Gastrocnemius medialis (tissue), 4 donors: ENCODE measurements around the gene USH1G. TPM values are rescaled to one million over a fixed set of nuclear protein-coding genes. Genes with fewer than 3 reads are reported as not detected.
"Not testable (repeated sequence)": the region's sequence is repeated elsewhere in the genome, so short reads cannot be mapped to it uniquely, and the experiment has no call there.

Experiments
- ATAC-seq, 2 donors: fragments of 150-250 bp; one replicate each; pipeline ENCODE4 v1.9.1; 2016
- DNase-seq, 2 donors: peaks; one replicate each; pipeline ENCODE4 v3.0.0-alpha.2; 2019
- H3K27ac ChIP-seq, 4 donors: fragments of 200-600 bp; sonication (generic); 1 replicate in 1 of 4; 2 replicates in 3 of 4; pipeline ENCODE4 v1.5.1; 2016 to 2018; ENCODE audit warnings: mild to moderate bottlenecking in 2 of 4, moderate library complexity in 1 of 4
- H3K27me3 ChIP-seq, 3 donors: fragments of 200-600 bp; sonication (generic) in 2 of 3; 1 replicate in 1 of 3; 2 replicates in 2 of 3; pipeline versions ENCODE4 v1.5.1 to v1.6.0; 2016 to 2019; ENCODE audit warnings: mild to moderate bottlenecking in 1 of 3, moderate library complexity in 1 of 3
- H3K36me3 ChIP-seq, 2 donors: fragments of 200-600 bp; sonication (generic) in 1 of 2; one replicate each; pipeline ENCODE4 v1.5.1; 2017 to 2018
- H3K4me1 ChIP-seq, 2 donors: fragments of 200-600 bp; sonication (generic) in 1 of 2; one replicate each; pipeline ENCODE4 v1.5.1; 2016 to 2017; ENCODE audit warnings: mild to moderate bottlenecking in 2 of 2
- H3K4me3 ChIP-seq, 4 donors: fragments of 200-600 bp; sonication (generic) in 3 of 4; 1 replicate in 1 of 4; 2 replicates in 3 of 4; pipeline ENCODE4 v1.5.1; 2016 to 2019; ENCODE audit warnings: mild to moderate bottlenecking in 2 of 4
- H3K9me3 ChIP-seq, 3 donors: fragments of 200-600 bp; sonication (generic) in 2 of 3; 1 replicate in 1 of 3; 2 replicates in 2 of 3; pipeline ENCODE4 v1.5.1; 2016 to 2019
- CTCF ChIP-seq, 5 experiments: fragments of 450-650 bp in 3 of 5; fragments of 200-600 bp in 2 of 5; sonication (generic) in 2 of 5; IDR thresholded peaks in 4 of 5; conservative IDR thresholded peaks in 1 of 5; 1 replicate in 4 of 5; 2 replicates in 1 of 5; pipeline ENCODE4 v1.5.1; 2016 to 2019; ENCODE audit warnings: antibody characterized with exemption in 5 of 5, mild to moderate bottlenecking in 3 of 5, moderate library complexity in 3 of 5
- POLR2A ChIP-seq, 2 donors: fragments of 450-650 bp; IDR thresholded peaks; one replicate each; pipeline ENCODE4 v1.6.1; 2017; ENCODE audit warnings: antibody characterized with exemption in 2 of 2, mild to moderate bottlenecking in 2 of 2, moderate library complexity in 2 of 2
- in situ Hi-C, 4 donors: fragments of 200-750 bp; cut with MboI; loops; one replicate each; pipeline versions ENCODE4 v1.15.0 to v1.8.0; 2017; ENCODE audit warnings: low sequenced_read_pairs in 4 of 4
- intact Hi-C: fragments of 100-400 bp; cut with DNase I; formaldehyde crosslinking; loops from one replicate; pipeline ENCODE4 v1.15.1; 2023; ENCODE audit warnings: low total_unique reads
- total RNA-seq, 4 donors: library from RNA; depleted of rRNA; stranded (reverse); fragments of >200 nt; gene quantifications; one replicate each; pipeline versions ENCODE4 v1.1.0 to v1.2.3, GENCODE V29; 2016

The USH1G gene
- total RNA-seq, 4 donors from 2014 or later, result not detected

- H3K36me3 ChIP-seq, result no peaks in the 10 kb centered on the region
- H3K4me1 ChIP-seq, result no peaks in the 10 kb centered on the region
- in situ Hi-C loops, result no loop called here
- no peak for DNase-seq
- no peak overlapping the region for H3K4me3 ChIP-seq
- H3K27ac ChIP-seq, result no peak overlapping the region
- H3K9me3 ChIP-seq, result no peaks in the 10 kb centered on the region
- peaks cover 14 to 20% (median 17%) of the 10 kb centered on the region in 3 donors for H3K27me3 ChIP-seq
- intact Hi-C loops, result no loop called here
- no peak for ATAC-seq
- no peak for TF ChIP-seq CTCF (IDR thresholded peaks at IDR 0.05 in 4 of 5, conservative IDR thresholded peaks at IDR 0.05 in 1 of 5)
- TF ChIP-seq POLR2A (IDR thresholded peaks at IDR 0.05), result no peak
Observed at GRCh38 chr17:74907012-74907411, 16.0 kb downstream of the USH1G start.

- H3K27ac ChIP-seq, intact Hi-C loops, H3K4me1 ChIP-seq, H3K36me3 ChIP-seq, DNase-seq, H3K4me3 ChIP-seq, H3K9me3 ChIP-seq, ATAC-seq, in situ Hi-C loops: not testable (repeated sequence)
- peaks cover 14 to 20% (median 17%) of the 10 kb centered on the region in 3 donors for H3K27me3 ChIP-seq
Observed at GRCh38 chr17:74906214-74906793, 16.8 kb downstream of the USH1G start.

GRCh38 chr17:74904687-74905409, 18.2 kb downstream of the USH1G start:
- Histone ChIP-seq H3K4me1 (no peaks in the 10 kb centered on the region), H3K4me3 (no peak overlapping the region), H3K9me3 (no peaks in the 10 kb centered on the region), H3K36me3 (no peaks in the 10 kb centered on the region), H3K27ac (no peak overlapping the region), H3K27me3 (peaks cover 14 to 20% (median 17%) of the 10 kb centered on the region in 3 donors)
- ATAC-seq (no peak), DNase-seq (no peak)
- TF ChIP-seq POLR2A (IDR thresholded peaks at IDR 0.05), result no peak
- TF ChIP-seq CTCF (IDR thresholded peaks at IDR 0.05 in 4 of 5, conservative IDR thresholded peaks at IDR 0.05 in 1 of 5), result no peak
- intact Hi-C loops, result no loop called here
- in situ Hi-C loops, result no loop called here

GRCh38 chr17:74903671-74904070, 19.4 kb downstream of the USH1G start:
- DNase-seq, result no peak
- intact Hi-C loops, result no loop called here
- H3K27ac ChIP-seq, result no peak overlapping the region
- H3K27me3 ChIP-seq, result peaks cover 14 to 20% (median 17%) of the 10 kb centered on the region in 3 donors
- H3K4me3 ChIP-seq, result no peak overlapping the region
- H3K4me1 ChIP-seq, result no peaks in the 10 kb centered on the region
- H3K36me3 ChIP-seq, result no peaks in the 10 kb centered on the region
- no peak for ATAC-seq
- H3K9me3 ChIP-seq, result no peaks in the 10 kb centered on the region
- no peak for TF ChIP-seq POLR2A (IDR thresholded peaks at IDR 0.05)
- no peak for TF ChIP-seq CTCF (IDR thresholded peaks at IDR 0.05 in 4 of 5, conservative IDR thresholded peaks at IDR 0.05 in 1 of 5)
- in situ Hi-C loops, result no loop called here

- H3K27me3 ChIP-seq, result peaks cover 14 to 20% (median 17%) of the 10 kb centered on the region in 3 donors
- H3K27ac ChIP-seq, result no peak overlapping the region
- DNase-seq (no peak), ATAC-seq (no peak)
- TF ChIP-seq CTCF (IDR thresholded peaks at IDR 0.05 in 4 of 5, conservative IDR thresholded peaks at IDR 0.05 in 1 of 5) (no peak), POLR2A (IDR thresholded peaks at IDR 0.05) (no peak)
- H3K36me3 ChIP-seq, result no peaks in the 10 kb centered on the region
- intact Hi-C loops, result no loop called here
- H3K4me1 ChIP-seq, result no peaks in the 10 kb centered on the region
- H3K4me3 ChIP-seq, result no peak overlapping the region
- in situ Hi-C loops, result no loop called here
- H3K9me3 ChIP-seq, result no peaks in the 10 kb centered on the region
Observed at GRCh38 chr17:74903034-74903433, 20.0 kb downstream of the USH1G start.
